Globus pallidus (tissue), 1 donor: ENCODE results near the gene ARPC1B.
"Not testable (repeated sequence)": the region's sequence is repeated elsewhere in the genome, so short reads cannot be mapped to it uniquely, and the experiment has no call there.

Experiments used
- DNase-seq: peaks from one replicate; pipeline ENCODE4 v3.0.0-alpha.2; 2015; ENCODE audit warnings: low spot score

The ARPC1B gene

GRCh38 chr7:99368750-99369389 is 5.7 kb upstream of the ARPC1B start:
- DNase-seq, result no peak

- no peak for DNase-seq
These were observed 4.7 kb upstream of the ARPC1B start for GRCh38 chr7:99369767-99370391.

- no peak for DNase-seq
These were observed 3.1 kb upstream of the ARPC1B start for GRCh38 chr7:99371376-99371920.

GRCh38 chr7:99372275-99373090 is 2.0 kb upstream of the ARPC1B start:
- DNase-seq, result no peak

GRCh38 chr7:99373091-99374066 is 1.2 kb upstream of the ARPC1B start:
- no peak for DNase-seq

GRCh38 chr7:99375070-99375807 is 709 bp downstream of the ARPC1B start:
- peak; percentile 60 for DNase-seq

GRCh38 chr7:99379043-99379577 is 4.6 kb downstream of the ARPC1B start:
- DNase-seq, result peak; percentile 33

GRCh38 chr7:99379693-99380031 is 5.1 kb downstream of the ARPC1B start:
- DNase-seq, result not testable (repeated sequence)

- DNase-seq, result peak; percentile 73
These were observed 5.7 kb downstream of the ARPC1B start for GRCh38 chr7:99380032-99380822.

GRCh38 chr7:99380823-99381663 is 6.5 kb downstream of the ARPC1B start:
- no peak for DNase-seq

GRCh38 chr7:99381664-99382075 is 7.1 kb downstream of the ARPC1B start:
- no peak for DNase-seq

GRCh38 chr7:99383203-99383602 is 8.7 kb downstream of the ARPC1B start:
- DNase-seq, result no peak

GRCh38 chr7:99383791-99384370 is 9.4 kb downstream of the ARPC1B start:
- no peak for DNase-seq

- DNase-seq, result no peak
These were observed 10.0 kb downstream of the ARPC1B start for GRCh38 chr7:99384523-99384922.

GRCh38 chr7:99385564-99385963 is 11.0 kb downstream of the ARPC1B start:
- no peak for DNase-seq

GRCh38 chr7:99386584-99387238 is 12.2 kb downstream of the ARPC1B start:
- DNase-seq, result no peak

GRCh38 chr7:99387239-99387635 is 12.7 kb downstream of the ARPC1B start:
- DNase-seq, result not testable (repeated sequence)

- no peak for DNase-seq
These were observed 13.4 kb downstream of the ARPC1B start for GRCh38 chr7:99387912-99388311.
